Islet precursor cell (in vitro differentiated cells): ENCODE results near the gene CAPN15.

Source experiments
- DNase-seq: peaks from one replicate; pipeline ENCODE4 v3.0.0-alpha.2; 2018

CAPN15 gene

GRCh38 chr16:526181-527014 lies 1.1 kb upstream of the CAPN15 start:
- peak; percentile 85 for DNase-seq

GRCh38 chr16:528111-529011 lies 849 bp downstream of the CAPN15 start:
- DNase-seq: no peak

- DNase-seq: no peak
Measured at GRCh38 chr16:529012-529575, 1.6 kb downstream of the CAPN15 start.

- no peak for DNase-seq
Measured at GRCh38 chr16:530111-530817, 2.8 kb downstream of the CAPN15 start.

GRCh38 chr16:531494-532125 lies 4.1 kb downstream of the CAPN15 start:
- no peak for DNase-seq

- peak; percentile 73 for DNase-seq
Measured at GRCh38 chr16:533391-534123, 6.0 kb downstream of the CAPN15 start.

GRCh38 chr16:534135-534534 lies 6.6 kb downstream of the CAPN15 start:
- DNase-seq: no peak

GRCh38 chr16:534856-535445 lies 7.4 kb downstream of the CAPN15 start:
- DNase-seq: no peak

GRCh38 chr16:535446-536405 lies 8.2 kb downstream of the CAPN15 start:
- DNase-seq: peak; percentile 69

- DNase-seq: no peak
Measured at GRCh38 chr16:536746-537145, 9.2 kb downstream of the CAPN15 start.

- no peak for DNase-seq
Measured at GRCh38 chr16:537415-538335, 10.2 kb downstream of the CAPN15 start.

GRCh38 chr16:539901-540530 lies 12.5 kb downstream of the CAPN15 start:
- no peak for DNase-seq

GRCh38 chr16:540645-541340 lies 13.3 kb downstream of the CAPN15 start:
- DNase-seq: no peak

- DNase-seq: no peak
Measured at GRCh38 chr16:543301-544164, 16.0 kb downstream of the CAPN15 start.

GRCh38 chr16:544517-544916 lies 17.0 kb downstream of the CAPN15 start:
- DNase-seq: no peak

- DNase-seq: peak; percentile 86
Measured at GRCh38 chr16:546909-547770, 19.6 kb downstream of the CAPN15 start.
